ENCODE measurements around the gene ASMT. TPM values are rescaled to one million over a fixed set of nuclear protein-coding genes. Genes with fewer than 3 reads are reported as not detected.
"Not testable (repeated sequence)": the region's sequence is repeated elsewhere in the genome, so short reads cannot be mapped to it uniquely, and the experiment has no call there.

Gene ASMT, protein sequence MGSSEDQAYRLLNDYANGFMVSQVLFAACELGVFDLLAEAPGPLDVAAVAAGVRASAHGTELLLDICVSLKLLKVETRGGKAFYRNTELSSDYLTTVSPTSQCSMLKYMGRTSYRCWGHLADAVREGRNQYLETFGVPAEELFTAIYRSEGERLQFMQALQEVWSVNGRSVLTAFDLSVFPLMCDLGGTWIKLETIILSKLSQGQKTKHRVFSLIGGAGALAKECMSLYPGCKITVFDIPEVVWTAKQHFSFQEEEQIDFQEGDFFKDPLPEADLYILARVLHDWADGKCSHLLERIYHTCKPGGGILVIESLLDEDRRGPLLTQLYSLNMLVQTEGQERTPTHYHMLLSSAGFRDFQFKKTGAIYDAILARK
- polyA plus RNA-seq (2013, experiment 1 of 2): not detected
- polyA plus RNA-seq (2013, experiment 2 of 2): not detected

DNA sequence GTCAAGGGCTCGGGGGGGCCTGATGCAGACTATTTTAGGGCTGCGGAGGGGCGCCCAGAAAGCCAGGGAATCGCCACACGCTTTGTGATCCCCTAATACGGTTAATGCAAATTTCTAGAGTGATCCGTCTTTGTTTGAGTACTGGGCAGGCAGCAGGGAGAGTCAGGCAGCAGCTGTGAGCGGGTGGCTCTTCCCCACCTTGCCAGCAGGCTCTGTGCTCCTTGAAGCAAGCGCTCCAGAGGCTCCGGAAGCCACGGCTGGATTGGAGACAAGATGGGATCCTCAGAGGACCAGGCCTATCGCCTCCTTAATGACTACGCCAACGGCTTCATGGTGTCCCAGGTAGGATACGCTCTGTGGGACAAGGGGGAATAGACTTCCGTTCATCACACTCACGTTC, at the start of gene ASMT:
Gene ASMT (plus strand): TSS at position 133 of the 400 bp plus-strand sequence. CDS start 141 bp downstream, at position 274.
- H3K4me1 ChIP-seq (ENCODE audit: control insufficient read depth, insufficient read depth, low read length, poor library complexity, severe bottlenecking): no peaks in the 10 kb centered on the region
- H3K36me3 ChIP-seq (ENCODE audit: control insufficient read depth, insufficient read depth, low read length): no peaks in the 10 kb centered on the region
- no peaks in the 10 kb centered on the region for H3K9me3 ChIP-seq (ENCODE audit: control insufficient read depth, low read length)
- no peak within 1 kb of the TSS for H3K27ac ChIP-seq (ENCODE audit: low read depth, low read length, severe bottlenecking)
- H3K4me3 ChIP-seq (ENCODE audit: extremely low read depth, insufficient read depth, low read length, poor library complexity, severe bottlenecking): no peak within 1 kb of the TSS
- 84 to 91% methylated on average over 16 to 17 of the region's 17 CpGs for WGBS, 2 experiments (ENCODE audit: insufficient coverage in 2 of 2)

DNA sequence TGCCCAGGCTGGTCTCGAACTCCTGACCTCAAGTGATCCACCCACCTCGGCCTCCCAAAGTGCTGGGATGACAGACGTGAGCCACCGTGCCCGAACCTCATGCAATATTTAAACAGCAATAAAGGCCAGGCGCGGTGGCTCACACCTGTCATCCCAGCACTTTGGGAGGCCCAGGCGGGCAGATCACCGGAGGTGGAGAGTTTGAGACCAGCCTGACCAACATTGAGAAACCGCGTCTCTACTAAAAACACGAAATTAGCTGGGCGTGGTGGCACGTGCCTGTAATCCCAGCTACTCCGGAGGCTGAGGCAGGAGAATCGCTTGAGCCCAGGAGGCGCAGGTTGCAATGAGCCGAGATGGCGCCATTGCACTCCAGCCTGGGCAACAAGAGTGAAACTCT, 40.7 kb upstream of the ASMT start:
- H3K4me3 ChIP-seq (ENCODE audit: extremely low read depth, insufficient read depth, low read length, poor library complexity, severe bottlenecking); H3K36me3 ChIP-seq (ENCODE audit: control insufficient read depth, insufficient read depth, low read length); H3K9me3 ChIP-seq (ENCODE audit: control insufficient read depth, low read length); H3K27ac ChIP-seq (ENCODE audit: low read depth, low read length, severe bottlenecking); H3K4me1 ChIP-seq (ENCODE audit: control insufficient read depth, insufficient read depth, low read length, poor library complexity, severe bottlenecking): not testable (repeated sequence)
- WGBS, 2 experiments (ENCODE audit: insufficient coverage in 2 of 2): 90% methylated on average over 16 of the region's 19 CpGs

DNA sequence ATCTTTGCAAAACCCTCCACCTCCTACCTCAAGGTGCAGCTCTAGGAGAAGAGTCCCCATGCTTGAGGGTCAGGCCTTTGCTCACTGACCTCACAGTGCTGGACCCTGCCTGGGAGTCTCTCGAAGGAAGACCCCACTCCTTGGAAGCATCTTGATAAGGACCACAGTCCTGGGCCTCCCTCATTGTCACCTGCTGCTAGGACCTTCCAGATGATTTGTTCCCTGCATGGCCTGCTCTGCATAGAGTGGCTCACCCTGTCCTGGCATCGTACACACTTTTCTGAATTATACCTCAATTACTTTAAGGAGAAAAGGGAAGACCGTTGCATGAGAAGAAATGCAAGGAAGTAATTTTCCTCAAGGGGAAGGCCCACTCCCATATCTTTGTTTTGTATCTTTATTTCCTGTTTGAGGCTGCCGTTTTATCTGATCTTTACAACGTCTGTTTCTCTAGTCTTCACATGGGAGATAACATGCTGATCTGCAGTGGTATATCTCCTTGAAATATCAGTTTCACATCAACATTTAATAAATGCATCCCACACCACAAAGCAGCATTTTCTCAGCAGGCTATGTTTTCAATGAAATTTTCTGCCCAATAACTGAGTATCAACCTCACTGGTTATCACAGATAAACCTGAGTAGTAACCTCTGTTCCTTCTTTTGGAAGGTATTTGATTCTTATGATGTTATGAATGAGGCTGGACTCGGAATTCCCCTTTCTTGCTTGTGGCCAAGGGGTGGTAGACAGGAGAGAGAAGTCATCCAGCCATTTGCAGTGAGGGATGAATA, 38.5 kb upstream of the ASMT start:
- no peaks in the 10 kb centered on the region for H3K36me3 ChIP-seq (ENCODE audit: control insufficient read depth, insufficient read depth, low read length)
- 57 to 75% methylated on average over 2 to 4 of the region's 6 CpGs for WGBS, 2 experiments (ENCODE audit: insufficient coverage in 2 of 2)

DNA sequence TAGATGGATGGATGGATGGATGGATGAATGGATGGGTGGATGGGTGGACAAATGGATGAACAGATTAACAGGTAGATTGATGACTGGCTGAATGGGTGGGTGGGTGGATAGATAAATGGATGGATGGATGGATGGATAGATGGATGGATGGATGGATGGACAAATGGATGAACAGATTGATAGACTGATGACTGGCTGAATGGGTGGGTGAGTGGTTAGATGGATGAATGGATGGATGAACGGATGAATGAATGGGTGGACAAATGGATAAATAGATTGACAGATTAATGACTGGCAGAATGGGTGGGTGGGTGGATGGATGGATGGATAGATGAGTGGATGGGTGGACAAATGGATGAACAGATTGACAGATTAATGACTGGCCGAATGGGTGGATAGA, 37.0 kb upstream of the ASMT start:
- H3K27ac ChIP-seq (ENCODE audit: low read depth, low read length, severe bottlenecking): no peak overlapping the region
- H3K4me3 ChIP-seq (ENCODE audit: extremely low read depth, insufficient read depth, low read length, poor library complexity, severe bottlenecking): no peak overlapping the region
- 34 to 45% methylated on average over 2 of the region's 2 CpGs for WGBS, 2 experiments (ENCODE audit: insufficient coverage in 2 of 2)
- H3K9me3 ChIP-seq (ENCODE audit: control insufficient read depth, low read length): no peaks in the 10 kb centered on the region
- H3K36me3 ChIP-seq (ENCODE audit: control insufficient read depth, insufficient read depth, low read length): no peaks in the 10 kb centered on the region
- H3K4me1 ChIP-seq (ENCODE audit: control insufficient read depth, insufficient read depth, low read length, poor library complexity, severe bottlenecking): no peaks in the 10 kb centered on the region

More for the DNA sequence above, 38.5 kb upstream of the ASMT start:
- Histone ChIP-seq H3K27ac (ENCODE audit: low read depth, low read length, severe bottlenecking) (no peak overlapping the region), H3K4me1 (ENCODE audit: control insufficient read depth, insufficient read depth, low read length, poor library complexity, severe bottlenecking) (no peaks in the 10 kb centered on the region), H3K4me3 (ENCODE audit: extremely low read depth, insufficient read depth, low read length, poor library complexity, severe bottlenecking) (no peak overlapping the region), H3K9me3 (ENCODE audit: control insufficient read depth, low read length) (no peaks in the 10 kb centered on the region)

DNA sequence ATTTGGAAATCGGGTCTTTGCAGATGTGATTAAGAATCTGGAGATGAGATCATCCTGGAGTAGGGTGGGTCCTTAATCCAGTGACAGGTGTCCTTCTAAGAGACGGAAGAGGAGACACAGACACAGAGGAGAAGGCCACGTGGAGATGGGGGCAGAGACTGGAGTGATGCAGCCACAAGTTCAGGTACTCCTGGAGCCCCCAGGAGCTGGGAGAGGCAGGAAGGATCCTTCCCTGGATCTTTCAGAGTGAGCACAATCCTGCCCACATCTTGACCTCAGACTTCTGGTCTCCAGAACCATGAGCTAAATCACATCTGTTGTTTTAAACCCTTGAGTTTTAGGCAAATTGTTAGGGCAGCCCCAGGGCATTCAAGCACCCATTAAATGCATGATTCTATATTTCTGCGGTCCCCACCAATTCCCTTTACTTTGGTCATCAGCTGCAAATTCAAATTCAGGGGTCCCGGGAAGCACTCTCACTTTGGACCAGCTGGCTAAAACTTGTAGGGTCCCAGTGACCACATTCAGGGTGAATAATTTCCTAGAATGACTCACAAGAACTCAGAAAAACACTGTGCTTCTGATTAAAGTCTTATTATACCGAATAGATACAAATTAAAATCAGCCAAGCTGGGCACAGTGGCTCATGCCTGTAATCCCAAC, 36.2 kb upstream of the ASMT start:
- H3K27ac ChIP-seq (ENCODE audit: low read depth, low read length, severe bottlenecking): no peak overlapping the region
- no peaks in the 10 kb centered on the region for H3K4me1 ChIP-seq (ENCODE audit: control insufficient read depth, insufficient read depth, low read length, poor library complexity, severe bottlenecking)
- 63 to 68% methylated on average over 5 to 6 of the region's 6 CpGs for WGBS, 2 experiments (ENCODE audit: insufficient coverage in 2 of 2)
- no peaks in the 10 kb centered on the region for H3K36me3 ChIP-seq (ENCODE audit: control insufficient read depth, insufficient read depth, low read length)
- H3K9me3 ChIP-seq (ENCODE audit: control insufficient read depth, low read length): no peaks in the 10 kb centered on the region
- no peak overlapping the region for H3K4me3 ChIP-seq (ENCODE audit: extremely low read depth, insufficient read depth, low read length, poor library complexity, severe bottlenecking)

DNA sequence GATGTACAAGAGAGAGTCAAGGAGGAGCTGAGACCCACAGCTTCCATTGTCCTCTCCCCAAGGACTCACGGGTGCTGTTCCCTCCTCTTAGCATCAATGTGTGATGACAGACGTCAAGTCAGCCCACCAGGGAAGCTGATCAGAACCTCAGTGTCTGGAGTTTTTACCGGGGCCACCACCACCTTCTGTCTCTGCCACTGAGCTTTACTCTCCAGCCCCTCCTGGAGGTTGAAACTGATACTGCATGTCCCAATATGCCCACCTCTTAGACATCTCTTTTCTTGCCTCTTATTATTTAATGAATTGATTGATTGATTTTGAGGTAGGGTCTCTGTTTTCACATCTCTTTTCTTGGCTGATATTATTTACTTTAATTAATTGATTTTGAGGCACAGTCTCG, 33.7 kb upstream of the ASMT start:
- WGBS, 2 experiments (ENCODE audit: insufficient coverage in 2 of 2): 39 to 48% methylated on average over 3 of the region's 4 CpGs
- no peaks in the 10 kb centered on the region for H3K36me3 ChIP-seq (ENCODE audit: control insufficient read depth, insufficient read depth, low read length)
- no peaks in the 10 kb centered on the region for H3K9me3 ChIP-seq (ENCODE audit: control insufficient read depth, low read length)
- no peak overlapping the region for H3K4me3 ChIP-seq (ENCODE audit: extremely low read depth, insufficient read depth, low read length, poor library complexity, severe bottlenecking)
- H3K27ac ChIP-seq (ENCODE audit: low read depth, low read length, severe bottlenecking): no peak overlapping the region
- no peaks in the 10 kb centered on the region for H3K4me1 ChIP-seq (ENCODE audit: control insufficient read depth, insufficient read depth, low read length, poor library complexity, severe bottlenecking)

DNA sequence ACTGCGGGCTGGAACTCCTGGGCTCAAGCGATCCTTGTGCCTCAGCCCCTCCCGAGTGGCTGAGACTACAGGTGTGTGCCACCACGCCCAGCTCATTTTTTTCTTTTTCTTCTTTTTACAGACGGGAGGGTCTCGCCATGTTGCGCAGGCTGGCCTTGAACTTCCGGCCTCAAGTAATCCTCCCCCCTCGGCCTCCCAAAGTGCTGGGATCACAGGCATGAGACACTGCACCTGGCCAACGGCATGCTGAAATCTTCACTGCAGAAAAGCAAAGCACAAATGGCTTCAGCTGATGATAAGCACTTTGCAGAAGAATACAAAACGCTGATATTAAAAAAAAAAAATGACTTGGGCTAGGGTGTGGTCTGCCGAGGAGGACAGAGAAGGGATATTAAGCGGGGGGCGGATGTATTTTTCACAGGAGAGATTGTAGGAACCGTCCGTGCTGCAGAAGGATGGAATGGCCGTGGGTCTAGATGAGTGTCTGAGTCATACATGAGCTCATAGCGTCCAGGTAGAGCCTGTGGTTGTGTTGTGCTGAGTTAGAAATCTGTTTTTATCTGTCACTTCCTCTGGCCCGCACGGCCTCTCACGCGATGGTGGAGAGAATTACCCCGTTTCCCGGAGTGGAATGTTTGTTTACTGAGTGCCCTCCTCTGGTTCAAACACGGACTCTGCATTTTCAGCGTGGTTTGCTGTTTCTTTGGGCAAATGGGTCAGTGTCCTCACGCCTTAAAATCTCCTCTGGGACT, 32.0 kb upstream of the ASMT start:
- H3K36me3 ChIP-seq (ENCODE audit: control insufficient read depth, insufficient read depth, low read length): no peaks in the 10 kb centered on the region
- no peaks in the 10 kb centered on the region for H3K9me3 ChIP-seq (ENCODE audit: control insufficient read depth, low read length)
- no peaks in the 10 kb centered on the region for H3K4me1 ChIP-seq (ENCODE audit: control insufficient read depth, insufficient read depth, low read length, poor library complexity, severe bottlenecking)
- H3K4me3 ChIP-seq (ENCODE audit: extremely low read depth, insufficient read depth, low read length, poor library complexity, severe bottlenecking): no peak overlapping the region
- no peak overlapping the region for H3K27ac ChIP-seq (ENCODE audit: low read depth, low read length, severe bottlenecking)
- 57 to 64% methylated on average over 24 to 25 of the region's 27 CpGs for WGBS, 2 experiments (ENCODE audit: insufficient coverage in 2 of 2)

DNA sequence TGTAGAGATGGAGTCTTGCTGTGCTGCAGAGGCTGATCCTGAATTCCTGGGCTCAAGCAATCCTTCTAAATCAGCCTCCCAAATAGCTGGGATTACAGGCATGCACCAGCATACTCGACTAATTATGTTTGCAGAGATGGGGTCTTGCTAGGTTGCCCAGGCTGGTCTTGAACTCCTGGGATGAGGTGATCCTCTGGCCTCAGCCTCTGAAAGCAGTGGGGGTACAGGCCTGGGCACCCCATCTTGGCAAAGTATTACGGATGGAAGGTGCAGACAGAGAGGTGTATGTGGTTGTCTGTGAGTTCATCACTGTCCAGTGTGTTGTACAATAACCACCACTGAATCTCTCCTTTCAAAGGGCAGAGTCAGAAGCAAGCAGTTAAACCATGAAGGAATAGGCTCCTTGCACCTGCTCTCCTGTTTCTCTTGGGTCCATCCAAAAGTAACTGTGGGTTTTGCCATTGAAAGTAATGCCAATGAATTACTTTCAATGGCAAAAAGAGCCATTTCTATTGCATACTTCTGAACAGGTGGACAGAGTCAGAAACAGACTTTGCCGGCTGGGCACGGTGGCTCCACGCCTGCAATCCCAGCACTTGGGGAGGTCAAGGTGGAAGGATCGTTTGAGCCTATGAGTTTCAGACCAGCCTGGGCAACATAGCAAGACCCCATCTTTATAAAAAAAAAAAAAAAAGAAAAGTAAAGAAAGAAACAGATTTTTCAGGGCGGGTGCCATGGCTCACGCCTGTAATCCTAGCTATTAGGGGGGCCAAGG, 30.4 kb upstream of the ASMT start:
- Histone ChIP-seq H3K4me3 (ENCODE audit: extremely low read depth, insufficient read depth, low read length, poor library complexity, severe bottlenecking) (no peak overlapping the region), H3K4me1 (ENCODE audit: control insufficient read depth, insufficient read depth, low read length, poor library complexity, severe bottlenecking) (no peaks in the 10 kb centered on the region), H3K36me3 (ENCODE audit: control insufficient read depth, insufficient read depth, low read length) (no peaks in the 10 kb centered on the region), H3K9me3 (ENCODE audit: control insufficient read depth, low read length) (no peaks in the 10 kb centered on the region), H3K27ac (ENCODE audit: low read depth, low read length, severe bottlenecking) (no peak overlapping the region)
- WGBS, 2 experiments (ENCODE audit: insufficient coverage in 2 of 2): 90 to 100% methylated on average over 1 to 4 of the region's 8 CpGs

DNA sequence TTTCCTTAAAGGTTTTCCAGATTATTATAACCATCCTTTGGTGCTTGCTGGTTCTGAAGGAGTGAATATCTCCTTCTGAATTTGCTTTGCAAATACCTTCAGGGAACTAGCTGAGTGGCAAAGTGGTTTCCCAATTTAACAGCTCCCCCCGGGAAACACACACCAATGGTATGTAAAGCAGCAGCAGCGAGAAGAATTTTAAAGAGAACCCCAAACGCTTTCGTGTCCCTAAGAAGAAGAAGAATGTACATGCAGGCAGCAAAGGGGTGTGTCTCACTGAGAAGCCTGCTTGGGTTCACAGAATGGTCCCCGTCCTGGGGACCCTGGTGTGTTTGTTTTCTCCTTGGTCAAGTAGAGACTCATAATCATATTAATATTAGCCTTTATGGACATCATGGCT, 27.7 kb upstream of the ASMT start:
- H3K27ac ChIP-seq (ENCODE audit: low read depth, low read length, severe bottlenecking): peak overlapping the region; percentile 41
- no peaks in the 10 kb centered on the region for H3K4me1 ChIP-seq (ENCODE audit: control insufficient read depth, insufficient read depth, low read length, poor library complexity, severe bottlenecking)
- no peaks in the 10 kb centered on the region for H3K36me3 ChIP-seq (ENCODE audit: control insufficient read depth, insufficient read depth, low read length)
- H3K9me3 ChIP-seq (ENCODE audit: control insufficient read depth, low read length): no peaks in the 10 kb centered on the region
- no peak overlapping the region for H3K4me3 ChIP-seq (ENCODE audit: extremely low read depth, insufficient read depth, low read length, poor library complexity, severe bottlenecking)
- 50% methylated on average over 3 to 4 of the region's 5 CpGs for WGBS, 2 experiments (ENCODE audit: insufficient coverage in 2 of 2)
